Hepatocyte (in vitro differentiated cells): ENCODE measurements around the gene IL1RAPL2.

Experiments
- CTCF ChIP-seq: fragments of 200-600 bp; sonication (generic); IDR thresholded peaks from 2 replicates; pipeline ENCODE4 v1.5.1; 2016; ENCODE audit warnings: antibody characterized with exemption, mild to moderate bottlenecking; ENCODE audit not compliant: poor library complexity
- EZH2 ChIP-seq: fragments of 200-600 bp; sonication (generic); IDR thresholded peaks from 2 replicates; pipeline ENCODE4 v1.6.1; 2016; ENCODE audit warnings: antibody characterized with exemption, mild to moderate bottlenecking, borderline replicate concordance
- EZH2phosphoT487 ChIP-seq: fragments of 200-600 bp; sonication (generic); IDR thresholded peaks from one replicate; pipeline ENCODE4 v1.6.1; 2018; ENCODE audit warnings: antibody characterized with exemption, mild to moderate bottlenecking, low read depth, moderate library complexity; ENCODE audit not compliant: unreplicated experiment, severe bottlenecking

- TF ChIP-seq CTCF: peak; percentile 70
- no peak for TF ChIP-seq EZH2
- TF ChIP-seq EZH2phosphoT487: no peak
Observed at GRCh38 chrX:105190252-105190853, 624.4 kb downstream of the IL1RAPL2 start.
